ENCODE measurements around the gene ADAM17.

DNA sequence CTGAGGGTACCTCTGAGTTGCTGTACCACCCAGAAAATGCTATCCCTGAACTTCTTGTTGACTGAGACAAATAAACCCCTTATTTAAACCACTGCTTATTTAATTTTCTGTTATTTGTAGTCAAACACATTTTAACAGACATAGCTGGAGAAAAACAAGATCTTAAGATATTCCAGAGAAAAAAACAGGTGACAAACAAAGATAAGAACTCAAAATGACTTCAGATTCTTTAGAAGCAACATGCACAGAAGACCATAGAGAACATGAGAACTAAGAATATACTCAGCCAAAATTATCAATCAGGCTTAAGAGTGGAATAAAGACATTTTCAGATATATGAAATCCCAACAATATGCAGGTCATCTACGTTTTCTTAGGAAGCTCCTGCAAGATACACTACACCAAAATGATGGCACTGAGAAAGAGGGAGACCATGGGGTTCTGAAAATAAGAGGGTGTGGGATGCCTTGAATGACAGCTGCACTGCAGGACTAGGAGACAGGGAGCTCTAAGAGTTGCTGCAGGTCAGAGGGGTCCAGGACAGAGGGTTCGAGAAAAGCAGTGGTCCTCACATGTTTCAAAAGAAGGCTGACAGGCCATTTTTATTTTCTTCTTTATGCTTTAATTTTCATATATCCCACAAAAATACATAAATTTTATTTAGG lies 38.4 kb downstream of the ADAM17 start:
- no peak for TF ChIP-seq SP1 (IDR thresholded peaks at IDR 0.05)
- TF ChIP-seq, protein P1, sequence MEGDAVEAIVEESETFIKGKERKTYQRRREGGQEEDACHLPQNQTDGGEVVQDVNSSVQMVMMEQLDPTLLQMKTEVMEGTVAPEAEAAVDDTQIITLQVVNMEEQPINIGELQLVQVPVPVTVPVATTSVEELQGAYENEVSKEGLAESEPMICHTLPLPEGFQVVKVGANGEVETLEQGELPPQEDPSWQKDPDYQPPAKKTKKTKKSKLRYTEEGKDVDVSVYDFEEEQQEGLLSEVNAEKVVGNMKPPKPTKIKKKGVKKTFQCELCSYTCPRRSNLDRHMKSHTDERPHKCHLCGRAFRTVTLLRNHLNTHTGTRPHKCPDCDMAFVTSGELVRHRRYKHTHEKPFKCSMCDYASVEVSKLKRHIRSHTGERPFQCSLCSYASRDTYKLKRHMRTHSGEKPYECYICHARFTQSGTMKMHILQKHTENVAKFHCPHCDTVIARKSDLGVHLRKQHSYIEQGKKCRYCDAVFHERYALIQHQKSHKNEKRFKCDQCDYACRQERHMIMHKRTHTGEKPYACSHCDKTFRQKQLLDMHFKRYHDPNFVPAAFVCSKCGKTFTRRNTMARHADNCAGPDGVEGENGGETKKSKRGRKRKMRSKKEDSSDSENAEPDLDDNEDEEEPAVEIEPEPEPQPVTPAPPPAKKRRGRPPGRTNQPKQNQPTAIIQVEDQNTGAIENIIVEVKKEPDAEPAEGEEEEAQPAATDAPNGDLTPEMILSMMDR (IDR thresholded peaks at IDR 0.05; ENCODE audit: low read depth, low read length, missing input control): no peak
- TF ChIP-seq EGR1 (IDR thresholded peaks at IDR 0.05; ENCODE audit: low read depth in 2 of 2): no peak
- TF ChIP-seq JUND (IDR thresholded peaks at IDR 0.05): no peak
- TF ChIP-seq, protein P2, sequence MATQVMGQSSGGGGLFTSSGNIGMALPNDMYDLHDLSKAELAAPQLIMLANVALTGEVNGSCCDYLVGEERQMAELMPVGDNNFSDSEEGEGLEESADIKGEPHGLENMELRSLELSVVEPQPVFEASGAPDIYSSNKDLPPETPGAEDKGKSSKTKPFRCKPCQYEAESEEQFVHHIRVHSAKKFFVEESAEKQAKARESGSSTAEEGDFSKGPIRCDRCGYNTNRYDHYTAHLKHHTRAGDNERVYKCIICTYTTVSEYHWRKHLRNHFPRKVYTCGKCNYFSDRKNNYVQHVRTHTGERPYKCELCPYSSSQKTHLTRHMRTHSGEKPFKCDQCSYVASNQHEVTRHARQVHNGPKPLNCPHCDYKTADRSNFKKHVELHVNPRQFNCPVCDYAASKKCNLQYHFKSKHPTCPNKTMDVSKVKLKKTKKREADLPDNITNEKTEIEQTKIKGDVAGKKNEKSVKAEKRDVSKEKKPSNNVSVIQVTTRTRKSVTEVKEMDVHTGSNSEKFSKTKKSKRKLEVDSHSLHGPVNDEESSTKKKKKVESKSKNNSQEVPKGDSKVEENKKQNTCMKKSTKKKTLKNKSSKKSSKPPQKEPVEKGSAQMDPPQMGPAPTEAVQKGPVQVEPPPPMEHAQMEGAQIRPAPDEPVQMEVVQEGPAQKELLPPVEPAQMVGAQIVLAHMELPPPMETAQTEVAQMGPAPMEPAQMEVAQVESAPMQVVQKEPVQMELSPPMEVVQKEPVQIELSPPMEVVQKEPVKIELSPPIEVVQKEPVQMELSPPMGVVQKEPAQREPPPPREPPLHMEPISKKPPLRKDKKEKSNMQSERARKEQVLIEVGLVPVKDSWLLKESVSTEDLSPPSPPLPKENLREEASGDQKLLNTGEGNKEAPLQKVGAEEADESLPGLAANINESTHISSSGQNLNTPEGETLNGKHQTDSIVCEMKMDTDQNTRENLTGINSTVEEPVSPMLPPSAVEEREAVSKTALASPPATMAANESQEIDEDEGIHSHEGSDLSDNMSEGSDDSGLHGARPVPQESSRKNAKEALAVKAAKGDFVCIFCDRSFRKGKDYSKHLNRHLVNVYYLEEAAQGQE (IDR thresholded peaks at IDR 0.05): no peak
- TF ChIP-seq TAF1 (conservative IDR thresholded peaks at IDR 0.05): no peak
- TF ChIP-seq, protein P3, sequence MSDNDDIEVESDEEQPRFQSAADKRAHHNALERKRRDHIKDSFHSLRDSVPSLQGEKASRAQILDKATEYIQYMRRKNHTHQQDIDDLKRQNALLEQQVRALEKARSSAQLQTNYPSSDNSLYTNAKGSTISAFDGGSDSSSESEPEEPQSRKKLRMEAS (IDR thresholded peaks at IDR 0.05): no peak
- TF ChIP-seq, protein P4, sequence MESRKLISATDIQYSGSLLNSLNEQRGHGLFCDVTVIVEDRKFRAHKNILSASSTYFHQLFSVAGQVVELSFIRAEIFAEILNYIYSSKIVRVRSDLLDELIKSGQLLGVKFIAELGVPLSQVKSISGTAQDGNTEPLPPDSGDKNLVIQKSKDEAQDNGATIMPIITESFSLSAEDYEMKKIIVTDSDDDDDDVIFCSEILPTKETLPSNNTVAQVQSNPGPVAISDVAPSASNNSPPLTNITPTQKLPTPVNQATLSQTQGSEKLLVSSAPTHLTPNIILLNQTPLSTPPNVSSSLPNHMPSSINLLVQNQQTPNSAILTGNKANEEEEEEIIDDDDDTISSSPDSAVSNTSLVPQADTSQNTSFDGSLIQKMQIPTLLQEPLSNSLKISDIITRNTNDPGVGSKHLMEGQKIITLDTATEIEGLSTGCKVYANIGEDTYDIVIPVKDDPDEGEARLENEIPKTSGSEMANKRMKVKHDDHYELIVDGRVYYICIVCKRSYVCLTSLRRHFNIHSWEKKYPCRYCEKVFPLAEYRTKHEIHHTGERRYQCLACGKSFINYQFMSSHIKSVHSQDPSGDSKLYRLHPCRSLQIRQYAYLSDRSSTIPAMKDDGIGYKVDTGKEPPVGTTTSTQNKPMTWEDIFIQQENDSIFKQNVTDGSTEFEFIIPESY (IDR thresholded peaks at IDR 0.05): no peak
- no peak for TF ChIP-seq RXRA (IDR thresholded peaks at IDR 0.05)
- TF ChIP-seq YY1 (IDR thresholded peaks at IDR 0.05): no peak
- TF ChIP-seq RAD21 (IDR thresholded peaks at IDR 0.05): no peak
- TF ChIP-seq FOXA2 (IDR thresholded peaks at IDR 0.05): no peak
- TF ChIP-seq, protein P5, sequence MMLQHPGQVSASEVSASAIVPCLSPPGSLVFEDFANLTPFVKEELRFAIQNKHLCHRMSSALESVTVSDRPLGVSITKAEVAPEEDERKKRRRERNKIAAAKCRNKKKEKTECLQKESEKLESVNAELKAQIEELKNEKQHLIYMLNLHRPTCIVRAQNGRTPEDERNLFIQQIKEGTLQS (IDR thresholded peaks at IDR 0.05): no peak

Data from liver (tissue), 3 donors.